Loucy (cell line): ENCODE results near the gene AHCYL1.

Experiments
- H2AFZ ChIP-seq: fragments of 200-600 bp; sonication (generic); 2 replicates; pipeline ENCODE4 v1.6.0; 2016; ENCODE audit warnings: antibody characterized with exemption, mild to moderate bottlenecking, low read length, moderate library complexity
- H3F3A ChIP-seq: fragments of 200-600 bp; 2 replicates; pipeline ENCODE4 v1.6.0; 2016; ENCODE audit warnings: antibody characterized with exemption, low read depth, mild to moderate bottlenecking
- H3K27me3 ChIP-seq: fragments of 200-600 bp; sonication (generic); 2 replicates; pipeline ENCODE4 v1.6.1; 2014; ENCODE audit warnings: low read length, mild to moderate bottlenecking; ENCODE audit not compliant: insufficient read depth, poor library complexity, severe bottlenecking
- H3K36me3 ChIP-seq: fragments of 200-600 bp; sonication (generic); 2 replicates; pipeline ENCODE4 v1.6.1; 2016; ENCODE audit warnings: low read length; ENCODE audit not compliant: insufficient read depth
- H3K4me1 ChIP-seq: fragments of 200-600 bp; sonication (generic); 2 replicates; pipeline ENCODE4 v1.5.1; 2014; ENCODE audit warnings: low read length, mild to moderate bottlenecking; ENCODE audit not compliant: insufficient read depth, poor library complexity, severe bottlenecking
- H3K4me2 ChIP-seq: fragments of 200-600 bp; sonication (generic); 2 replicates; pipeline ENCODE4 v1.6.0; 2014; ENCODE audit warnings: antibody characterized with exemption, low read length, low read depth, mild to moderate bottlenecking; ENCODE audit not compliant: poor library complexity, severe bottlenecking
- H3K4me3 ChIP-seq: fragments of 200-600 bp; sonication (generic); 2 replicates; pipeline ENCODE4 v1.5.1; 2014; ENCODE audit warnings: low read length, mild to moderate bottlenecking, mixed read lengths; ENCODE audit not compliant: poor library complexity, severe bottlenecking
- H3K79me2 ChIP-seq: fragments of 200-600 bp; sonication (generic); 2 replicates; pipeline ENCODE4 v1.6.1; 2014; ENCODE audit warnings: low read length; ENCODE audit not compliant: insufficient read depth
- H3K9ac ChIP-seq: fragments of 200-600 bp; sonication (generic); 2 replicates; pipeline ENCODE4 v1.6.0; 2014; ENCODE audit warnings: mild to moderate bottlenecking, low read depth, low read length, moderate library complexity; ENCODE audit not compliant: poor library complexity, severe bottlenecking
- H3K9me2 ChIP-seq: fragments of 200-600 bp; sonication (generic); replicated peaks from 2 replicates; pipeline ENCODE4 v1.6.1; 2016; ENCODE audit warnings: low read depth, low read length, mixed read lengths
- H3K9me3 ChIP-seq: fragments of 200-600 bp; sonication (generic); 2 replicates; pipeline ENCODE4 v1.6.1; 2014; ENCODE audit warnings: mild to moderate bottlenecking, antibody characterized with exemption, low read length, low read depth; ENCODE audit not compliant: insufficient read depth
- H4K20me1 ChIP-seq: fragments of 200-600 bp; sonication (generic); 2 replicates; pipeline ENCODE4 v1.6.0; 2014; ENCODE audit warnings: antibody characterized with exemption, low read length, mild to moderate bottlenecking; ENCODE audit not compliant: insufficient read depth, poor library complexity, severe bottlenecking
- CTCF ChIP-seq: fragments of 200-600 bp; sonication (generic); conservative IDR thresholded peaks from 2 replicates; pipeline ENCODE4 v1.5.1; 2014; ENCODE audit warnings: mild to moderate bottlenecking, antibody characterized with exemption, low read length
- EZH2phosphoT487 ChIP-seq: fragments of 200-600 bp; IDR thresholded peaks from 2 replicates; pipeline ENCODE4 v1.6.1; 2018; ENCODE audit warnings: antibody characterized with exemption, mild to moderate bottlenecking, moderate library complexity, borderline replicate concordance

AHCYL1 gene

GRCh38 chr1:109981004-109981335 lies 3.6 kb upstream of the AHCYL1 start:
- Histone ChIP-seq H3F3A (no peaks in the 10 kb centered on the region), H3K4me2 (no peak overlapping the region), H3K9me3 (no peaks in the 10 kb centered on the region), H3K9me2 (no peaks in the 10 kb centered on the region), H3K27me3 (peaks cover 6% of the 10 kb centered on the region), H3K4me3 (no peak overlapping the region), H3K36me3 (no peaks in the 10 kb centered on the region), H3K4me1 (peaks cover 17% of the 10 kb centered on the region), H3K9ac (no peak overlapping the region), H4K20me1 (peaks cover 12% of the 10 kb centered on the region), H2AFZ (no peak overlapping the region), H3K79me2 (peaks cover 13% of the 10 kb centered on the region)
- TF ChIP-seq EZH2phosphoT487 (no peak), CTCF (0 out of 2 replicates have a peak, but pooled peaks have one; percentile 3)

- peak overlapping the region; percentile 47 for H3K4me2 ChIP-seq
- peaks cover 41% of the 10 kb centered on the region for H3K4me1 ChIP-seq
- peaks cover 33% of the 10 kb centered on the region for H4K20me1 ChIP-seq
These were observed 980 bp upstream of the AHCYL1 start for GRCh38 chr1:109983380-109984189.

GRCh38 chr1:109984190-109984455 lies 442 bp upstream of the AHCYL1 start:
- TF ChIP-seq EZH2phosphoT487 (no peak), CTCF (no peak)
- peak overlapping the region; percentile 58 for H2AFZ ChIP-seq
- H3K4me1 ChIP-seq = peaks cover 46% of the 10 kb centered on the region
- H3K79me2 ChIP-seq = peaks cover 45% of the 10 kb centered on the region
- peak overlapping the region; percentile 47 for H3K4me2 ChIP-seq
- H4K20me1 ChIP-seq = peaks cover 38% of the 10 kb centered on the region
- H3F3A ChIP-seq = no peaks in the 10 kb centered on the region
- peak overlapping the region; percentile 94 for H3K9ac ChIP-seq
- H3K27me3 ChIP-seq = peaks cover 6% of the 10 kb centered on the region
- no peaks in the 10 kb centered on the region for H3K9me2 ChIP-seq
- H3K4me3 ChIP-seq = peak overlapping the region; percentile 95
- H3K36me3 ChIP-seq = no peaks in the 10 kb centered on the region
- no peaks in the 10 kb centered on the region for H3K9me3 ChIP-seq

More at GRCh38 chr1:109983380-109984189, 980 bp upstream of the AHCYL1 start:
- no peaks in the 10 kb centered on the region for H3F3A ChIP-seq
- H3K9me2 ChIP-seq = no peaks in the 10 kb centered on the region
- no peak for TF ChIP-seq CTCF
- no peak for TF ChIP-seq EZH2phosphoT487
- H3K36me3 ChIP-seq = no peaks in the 10 kb centered on the region
- peaks cover 6% of the 10 kb centered on the region for H3K27me3 ChIP-seq
- peak overlapping the region; percentile 94 for H3K9ac ChIP-seq
- no peaks in the 10 kb centered on the region for H3K9me3 ChIP-seq
- H2AFZ ChIP-seq = peak overlapping the region; percentile 58
- H3K79me2 ChIP-seq = peaks cover 39% of the 10 kb centered on the region
- H3K4me3 ChIP-seq = peak overlapping the region; percentile 95
